Mucosa of rectum (tissue), 2 donors: ENCODE measurements around the gene UBE4B.

Source experiments
- H3K27ac ChIP-seq, 2 donors: one replicate each; pipeline ENCODE4 v1.7.0; 2013; ENCODE audit warnings: inconsistent platforms in 2 of 2, low read depth in 2 of 2, low read length in 2 of 2
- H3K27me3 ChIP-seq, 2 donors: one replicate each; pipeline ENCODE4 v1.7.0; 2013; ENCODE audit warnings: low read length in 2 of 2; ENCODE audit not compliant: control insufficient read depth in 2 of 2, insufficient read depth in 2 of 2
- H3K36me3 ChIP-seq, 2 donors: one replicate each; pipeline ENCODE4 v1.7.0; 2013; ENCODE audit warnings: low read length in 2 of 2; ENCODE audit not compliant: control insufficient read depth in 2 of 2, insufficient read depth in 2 of 2
- H3K4me1 ChIP-seq, 2 donors: one replicate each; pipeline ENCODE4 v1.7.0; 2013; ENCODE audit warnings: low read length in 2 of 2, mild to moderate bottlenecking in 1 of 2; ENCODE audit not compliant: control insufficient read depth in 2 of 2, insufficient read depth in 2 of 2
- H3K4me3 ChIP-seq, 2 donors: one replicate each; pipeline ENCODE4 v1.7.0; 2013; ENCODE audit warnings: low read length in 2 of 2
- H3K9ac ChIP-seq, 2 donors: one replicate each; pipeline ENCODE4 v1.7.0; 2013; ENCODE audit warnings: low read length in 2 of 2, low read depth in 1 of 2, mild to moderate bottlenecking in 1 of 2
- H3K9me3 ChIP-seq, 2 donors: one replicate each; pipeline ENCODE4 v1.7.0; 2013; ENCODE audit warnings: low read length in 2 of 2; ENCODE audit not compliant: control insufficient read depth in 2 of 2
- donor health status: healthy.
- donor health status: Normal muscosa, but diverticular disease.

Gene UBE4B

GRCh38 chr1:10132316-10132715 lies 99.6 kb downstream of the UBE4B start:
- H3K36me3 ChIP-seq: peaks cover 46 to 50% of the 10 kb centered on the region in 2 donors
- H3K27me3 ChIP-seq: no peaks in the 10 kb centered on the region
- H3K9ac ChIP-seq: no peak overlapping the region
- H3K9me3 ChIP-seq: no peaks in the 10 kb centered on the region
- no peak overlapping the region for H3K4me3 ChIP-seq
- H3K27ac ChIP-seq: no peak overlapping the region
- H3K4me1 ChIP-seq: no peaks in the 10 kb centered on the region

- H3K4me3 ChIP-seq: no peak overlapping the region
- H3K27me3 ChIP-seq: no peaks in the 10 kb centered on the region
- H3K9ac ChIP-seq: no peak overlapping the region
- no peaks in the 10 kb centered on the region for H3K4me1 ChIP-seq
- no peak overlapping the region for H3K27ac ChIP-seq
- H3K36me3 ChIP-seq: peaks cover 46 to 49% of the 10 kb centered on the region in 2 donors
- no peaks in the 10 kb centered on the region for H3K9me3 ChIP-seq
Observed at GRCh38 chr1:10132852-10133251, 100.1 kb downstream of the UBE4B start.

DNA sequence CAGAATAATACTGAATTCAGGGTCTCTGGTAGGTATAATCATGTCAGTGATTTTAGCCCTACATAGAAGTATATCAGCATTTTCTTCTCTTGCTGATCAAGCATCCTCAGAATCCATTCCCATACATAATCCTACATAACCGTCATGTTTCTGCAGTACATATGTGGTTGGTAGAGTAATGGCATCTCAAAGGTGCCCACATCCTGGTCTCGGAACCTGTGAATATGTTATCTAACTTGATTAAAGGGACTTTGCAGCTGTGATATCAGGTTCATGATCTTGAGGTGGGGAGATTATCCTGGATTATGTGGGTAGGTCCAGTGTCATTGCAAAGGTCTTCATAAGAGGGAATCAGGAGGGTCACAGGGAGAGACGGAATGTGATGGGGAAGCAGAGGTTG lies 108.2 kb downstream of the UBE4B start:
- H3K9ac ChIP-seq: no peak overlapping the region
- H3K9me3 ChIP-seq: no peaks in the 10 kb centered on the region
- H3K36me3 ChIP-seq: peaks cover 22 to 25% of the 10 kb centered on the region in 2 donors
- H3K4me3 ChIP-seq: no peak overlapping the region
- no peak overlapping the region for H3K27ac ChIP-seq
- H3K4me1 ChIP-seq: no peaks in the 10 kb centered on the region
- H3K27me3 ChIP-seq: no peaks in the 10 kb centered on the region

- H3K27ac ChIP-seq: no peak overlapping the region
- H3K9ac ChIP-seq: no peak overlapping the region
- H3K4me1 ChIP-seq: no peaks in the 10 kb centered on the region
- no peaks in the 10 kb centered on the region for H3K27me3 ChIP-seq
- H3K36me3 ChIP-seq: peaks cover 19 to 20% of the 10 kb centered on the region in 2 donors
- no peak overlapping the region for H3K4me3 ChIP-seq
- H3K9me3 ChIP-seq: no peaks in the 10 kb centered on the region
Observed at GRCh38 chr1:10143961-10144485, 111.3 kb downstream of the UBE4B start.

DNA sequence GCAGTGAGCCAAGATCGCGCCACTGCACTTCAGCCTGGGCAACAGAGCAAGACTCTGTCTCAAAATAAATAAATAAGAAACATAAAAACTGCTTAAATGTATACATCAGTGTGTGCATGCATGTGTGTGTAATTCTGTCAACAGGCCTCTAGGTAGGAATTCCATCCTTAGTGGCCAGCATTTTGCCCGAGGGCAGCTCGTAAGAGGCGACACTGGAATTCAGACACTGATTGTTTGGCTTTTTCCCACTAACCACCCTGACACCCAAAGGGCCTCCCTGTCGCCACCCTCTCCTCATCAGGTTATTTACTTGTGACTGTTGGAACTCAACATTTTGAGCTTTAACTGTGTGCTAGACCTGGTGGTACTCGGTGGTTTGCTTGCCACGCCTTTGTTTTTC lies 113.6 kb downstream of the UBE4B start:
- peaks cover 11 to 20% of the 10 kb centered on the region in 2 donors for H3K36me3 ChIP-seq
- H3K4me3 ChIP-seq: no peak overlapping the region
- H3K27ac ChIP-seq: no peak overlapping the region
- H3K9ac ChIP-seq: no peak overlapping the region
- H3K9me3 ChIP-seq: no peaks in the 10 kb centered on the region
- H3K4me1 ChIP-seq: no peaks in the 10 kb centered on the region
- no peaks in the 10 kb centered on the region for H3K27me3 ChIP-seq

GRCh38 chr1:10149231-10149630 lies 116.5 kb downstream of the UBE4B start:
- no peak overlapping the region for H3K4me3 ChIP-seq
- no peaks in the 10 kb centered on the region for H3K4me1 ChIP-seq
- no peaks in the 10 kb centered on the region for H3K27me3 ChIP-seq
- no peak overlapping the region for H3K9ac ChIP-seq
- no peaks in the 10 kb centered on the region for H3K9me3 ChIP-seq
- H3K36me3 ChIP-seq: peaks cover 10 to 12% of the 10 kb centered on the region in 2 donors
- no peak overlapping the region for H3K27ac ChIP-seq

DNA sequence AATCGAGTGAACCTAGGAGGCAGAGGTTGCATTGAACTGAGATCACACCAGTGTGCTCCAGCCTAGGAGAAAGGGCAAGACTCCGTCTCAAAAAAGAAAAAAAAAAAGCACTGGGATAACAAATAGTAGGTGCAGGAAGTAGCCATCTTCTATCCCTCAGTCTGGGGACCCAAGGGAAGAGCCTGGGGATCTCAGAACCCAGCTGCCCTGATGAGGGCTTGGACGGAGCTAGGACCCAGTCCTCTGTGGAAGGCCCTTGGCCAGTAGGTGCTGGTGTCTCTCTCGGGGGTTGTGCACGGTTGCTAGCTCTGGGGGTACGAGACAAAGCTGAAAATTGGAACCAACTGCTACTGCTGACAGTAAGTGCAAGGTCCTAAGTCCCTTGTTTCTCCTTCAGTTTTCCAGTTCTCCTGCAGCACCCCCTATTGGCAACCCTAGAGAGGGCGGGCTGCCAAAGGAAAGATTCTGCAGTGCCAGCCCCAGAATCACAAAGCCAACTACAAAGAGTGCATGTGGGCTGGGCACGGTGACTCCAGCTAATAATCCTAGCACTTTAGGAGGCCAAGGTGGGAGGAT lies 120.0 kb downstream of the UBE4B start:
- H3K4me3 ChIP-seq: no peak overlapping the region
- H3K9ac ChIP-seq: no peak overlapping the region
- peaks cover 9 to 10% of the 10 kb centered on the region in 2 donors for H3K36me3 ChIP-seq
- H3K9me3 ChIP-seq: no peaks in the 10 kb centered on the region
- H3K27ac ChIP-seq: no peak overlapping the region
- H3K4me1 ChIP-seq: no peaks in the 10 kb centered on the region
- H3K27me3 ChIP-seq: no peaks in the 10 kb centered on the region

DNA sequence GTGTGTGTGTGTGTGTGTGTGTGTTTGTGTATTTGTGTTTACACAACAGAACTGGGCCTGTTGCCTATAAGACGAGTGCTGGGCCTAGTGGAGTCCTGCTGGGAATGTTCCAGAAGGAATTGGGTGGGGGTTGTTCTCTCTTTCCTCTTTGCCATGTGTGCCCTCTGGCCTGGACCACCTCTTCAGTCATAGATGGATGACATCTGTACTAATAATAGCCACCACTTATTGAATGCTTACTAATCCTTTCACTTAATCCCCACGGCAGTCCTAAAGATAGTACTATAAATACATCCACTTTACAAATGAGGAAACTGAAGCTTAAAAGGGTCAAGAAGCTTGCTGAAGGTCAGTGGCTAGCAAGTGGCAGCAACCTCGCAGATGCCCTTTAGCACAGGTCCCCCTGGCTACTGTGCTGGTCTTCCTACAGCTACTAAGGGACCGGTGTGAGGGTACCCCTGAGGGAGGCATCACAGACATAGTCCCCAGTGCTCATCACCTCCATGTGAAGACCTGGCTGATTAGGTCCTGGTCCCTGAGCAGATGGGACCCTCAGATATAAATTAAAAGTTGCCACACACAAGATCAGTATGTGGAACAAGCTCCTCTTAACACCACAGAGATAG lies 122.4 kb downstream of the UBE4B start:
- Histone ChIP-seq H3K27me3 (no peaks in the 10 kb centered on the region), H3K27ac (no peak overlapping the region), H3K4me1 (no peaks in the 10 kb centered on the region), H3K4me3 (no peak overlapping the region), H3K9me3 (no peaks in the 10 kb centered on the region), H3K9ac (no peak overlapping the region), H3K36me3 (peaks cover 9 to 12% of the 10 kb centered on the region in 2 donors)

DNA sequence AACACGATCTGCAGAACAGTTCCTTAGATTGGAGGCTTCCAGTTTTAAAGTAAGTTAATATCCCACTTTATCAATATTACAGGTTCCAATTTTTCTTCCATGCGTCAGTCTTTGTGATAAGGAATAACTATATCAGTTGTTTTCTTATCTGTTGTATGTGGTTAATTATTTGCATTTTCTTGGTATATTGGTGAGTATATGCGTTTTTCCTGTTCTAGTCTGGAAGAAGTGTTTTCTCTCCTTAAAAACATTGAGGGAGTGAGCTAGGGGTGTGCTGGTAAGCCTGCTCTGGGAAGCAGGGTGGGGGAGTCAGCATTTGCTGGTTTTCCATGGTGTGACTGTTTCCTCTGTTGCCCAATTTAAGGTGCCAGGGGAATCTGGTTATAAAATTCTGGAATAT lies 127.4 kb downstream of the UBE4B start:
- H3K27me3 ChIP-seq: no peaks in the 10 kb centered on the region
- no peaks in the 10 kb centered on the region for H3K9me3 ChIP-seq
- H3K4me1 ChIP-seq: no peaks in the 10 kb centered on the region
- no peak overlapping the region for H3K9ac ChIP-seq
- H3K4me3 ChIP-seq: no peak overlapping the region
- peaks cover 18 to 19% of the 10 kb centered on the region in 2 donors for H3K36me3 ChIP-seq
- H3K27ac ChIP-seq: no peak overlapping the region

GRCh38 chr1:10160907-10161490 lies 128.2 kb downstream of the UBE4B start:
- Histone ChIP-seq H3K27me3 (no peaks in the 10 kb centered on the region), H3K4me3 (no peak overlapping the region), H3K9ac (no peak overlapping the region), H3K9me3 (no peaks in the 10 kb centered on the region), H3K36me3 (peaks cover 24% of the 10 kb centered on the region in 2 donors), H3K4me1 (no peaks in the 10 kb centered on the region), H3K27ac (no peak overlapping the region)
